ENCODE data around the gene AKT1S1. TPM values are rescaled to one million over a fixed set of nuclear protein-coding genes. Genes with fewer than 3 reads are reported as not detected.

The AKT1S1 gene
- total RNA-seq, 4 donors from 2014 or later = 23.8 to 56.8 (median 43.4) TPM

DNA sequence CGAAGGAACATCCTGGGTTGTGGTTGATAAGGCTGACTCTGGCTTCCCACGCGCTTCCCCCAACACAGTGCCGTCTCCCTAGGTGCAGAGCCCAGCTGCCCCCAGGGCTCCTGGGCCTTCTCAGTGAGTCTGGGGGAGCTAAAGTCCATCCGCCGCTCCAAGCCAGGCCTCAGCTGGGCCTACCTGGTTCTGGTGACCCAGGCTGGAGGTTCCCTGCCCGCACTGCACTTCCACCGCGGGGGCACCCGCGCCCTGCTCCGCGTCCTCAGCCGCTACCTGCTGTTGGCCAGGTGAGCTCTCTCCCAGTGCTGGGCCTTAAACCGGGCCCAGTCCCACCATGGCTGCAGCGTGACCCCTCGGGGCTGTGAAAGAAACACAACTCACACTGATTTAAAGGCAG is 4.0 kb upstream of the AKT1S1 start:
- no peak for ATAC-seq
- TF ChIP-seq POLR2A (IDR thresholded peaks at IDR 0.05) = no peak
- TF ChIP-seq, protein P1, sequence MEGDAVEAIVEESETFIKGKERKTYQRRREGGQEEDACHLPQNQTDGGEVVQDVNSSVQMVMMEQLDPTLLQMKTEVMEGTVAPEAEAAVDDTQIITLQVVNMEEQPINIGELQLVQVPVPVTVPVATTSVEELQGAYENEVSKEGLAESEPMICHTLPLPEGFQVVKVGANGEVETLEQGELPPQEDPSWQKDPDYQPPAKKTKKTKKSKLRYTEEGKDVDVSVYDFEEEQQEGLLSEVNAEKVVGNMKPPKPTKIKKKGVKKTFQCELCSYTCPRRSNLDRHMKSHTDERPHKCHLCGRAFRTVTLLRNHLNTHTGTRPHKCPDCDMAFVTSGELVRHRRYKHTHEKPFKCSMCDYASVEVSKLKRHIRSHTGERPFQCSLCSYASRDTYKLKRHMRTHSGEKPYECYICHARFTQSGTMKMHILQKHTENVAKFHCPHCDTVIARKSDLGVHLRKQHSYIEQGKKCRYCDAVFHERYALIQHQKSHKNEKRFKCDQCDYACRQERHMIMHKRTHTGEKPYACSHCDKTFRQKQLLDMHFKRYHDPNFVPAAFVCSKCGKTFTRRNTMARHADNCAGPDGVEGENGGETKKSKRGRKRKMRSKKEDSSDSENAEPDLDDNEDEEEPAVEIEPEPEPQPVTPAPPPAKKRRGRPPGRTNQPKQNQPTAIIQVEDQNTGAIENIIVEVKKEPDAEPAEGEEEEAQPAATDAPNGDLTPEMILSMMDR (IDR thresholded peaks at IDR 0.05 in 4 of 5, conservative IDR thresholded peaks at IDR 0.05 in 1 of 5) = no peak
- Histone ChIP-seq H3K36me3 (peaks cover 14 to 77% of the 10 kb centered on the region in 2 donors), H3K4me1 (peaks cover 7 to 16% of the 10 kb centered on the region in 2 donors), H3K9me3 (no peaks in the 10 kb centered on the region), H3K27ac (no peak overlapping the region), H3K27me3 (no peaks in the 10 kb centered on the region), H3K4me3 (no peak overlapping the region)
- in situ Hi-C loops (cut with MboI; ENCODE audit: low sequenced_read_pairs in 4 of 4) = no loop called here
- intact Hi-C loops (cut with DNase I; ENCODE audit: low total_unique reads) = no loop called here
- DNase-seq = no peak

DNA sequence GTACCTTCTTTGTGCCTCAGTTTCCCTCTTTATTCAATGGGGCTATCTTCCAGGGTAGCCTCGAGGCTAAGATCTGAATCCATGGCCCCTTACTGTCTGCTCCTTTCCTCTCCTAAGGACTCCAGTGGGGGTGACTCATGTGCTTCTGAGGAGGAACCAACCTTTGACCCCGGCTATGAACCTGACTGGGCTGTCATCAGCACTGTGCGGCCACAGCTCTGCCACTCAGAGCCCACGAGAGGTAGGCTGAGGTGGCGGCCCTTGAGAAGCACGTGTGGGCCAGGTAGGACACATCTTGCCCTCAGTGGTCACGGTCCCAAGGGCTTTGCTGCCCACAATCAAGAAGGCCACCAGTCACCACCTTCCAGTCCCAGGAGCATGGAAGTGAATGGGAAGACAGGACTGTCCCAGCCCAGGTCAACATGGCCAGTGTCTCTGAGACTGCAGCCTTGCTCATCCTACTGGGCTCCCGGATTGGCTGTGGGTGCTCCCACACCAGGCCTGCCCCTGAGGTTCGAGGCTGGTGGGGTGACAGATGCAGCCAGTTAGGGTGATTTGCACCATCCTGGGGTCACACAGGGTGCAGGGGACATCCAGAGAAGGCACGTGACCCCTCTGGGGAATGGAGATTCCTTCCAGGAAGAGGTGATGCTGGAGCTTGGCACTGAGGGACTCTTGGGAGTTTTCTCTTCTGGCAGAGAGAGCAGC is 3.2 kb upstream of the AKT1S1 start:
- Histone ChIP-seq H3K36me3 (peaks cover 14 to 69% of the 10 kb centered on the region in 2 donors), H3K4me3 (no peak overlapping the region), H3K4me1 (peaks cover 14 to 20% of the 10 kb centered on the region in 2 donors), H3K9me3 (no peaks in the 10 kb centered on the region), H3K27ac (no peak overlapping the region), H3K27me3 (no peaks in the 10 kb centered on the region)
- ATAC-seq = no peak
- intact Hi-C loops (cut with DNase I; ENCODE audit: low total_unique reads) = no loop called here
- TF ChIP-seq POLR2A (IDR thresholded peaks at IDR 0.05) = no peak
- TF ChIP-seq, protein P1 (IDR thresholded peaks at IDR 0.05 in 4 of 5, conservative IDR thresholded peaks at IDR 0.05 in 1 of 5) = no peak
- in situ Hi-C loops (cut with MboI; ENCODE audit: low sequenced_read_pairs in 4 of 4) = no loop called here
- DNase-seq = no peak

DNA sequence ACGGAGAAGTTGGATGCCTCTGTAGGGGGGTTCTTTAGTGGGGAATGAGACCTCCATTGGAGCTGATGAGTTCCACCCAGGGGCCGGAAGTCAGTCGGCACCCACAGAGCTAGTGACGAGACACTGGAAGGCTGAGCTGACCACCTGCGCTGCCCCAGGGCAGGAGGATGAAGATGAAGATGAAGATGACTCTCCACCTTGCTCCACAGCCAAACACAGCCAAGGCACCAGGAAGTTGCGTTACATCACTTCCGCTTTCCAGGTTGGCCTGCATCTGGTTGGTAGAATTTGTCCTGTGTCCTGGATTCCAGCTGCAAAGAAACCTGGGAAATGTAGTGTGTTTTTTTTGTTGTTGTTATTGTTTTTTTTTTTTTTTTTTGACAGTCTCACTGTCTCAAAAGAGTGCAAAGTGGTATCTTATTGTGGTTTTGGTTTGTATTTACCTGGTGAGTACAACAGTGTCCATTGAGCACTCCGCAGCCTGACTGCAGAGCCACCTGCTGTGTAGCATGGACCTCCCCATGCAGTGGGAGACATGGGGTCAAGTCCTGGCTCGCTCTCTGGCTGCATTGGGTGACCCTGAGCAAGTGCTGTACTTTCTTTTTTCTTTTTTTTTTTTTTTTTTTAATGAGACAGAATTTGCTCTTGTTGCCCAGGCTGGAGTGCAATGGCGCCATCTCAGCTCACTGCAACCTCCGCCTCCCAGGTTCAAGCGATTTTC is 2.2 kb upstream of the AKT1S1 start:
- Histone ChIP-seq H3K27me3 (no peaks in the 10 kb centered on the region), H3K9me3 (no peaks in the 10 kb centered on the region), H3K36me3 (peaks cover 14 to 64% of the 10 kb centered on the region in 2 donors), H3K27ac (peak overlapping the region in 3 of 4 donors; percentile 90 to 100 (median 99)), H3K4me1 (peaks cover 23 to 29% of the 10 kb centered on the region in 2 donors), H3K4me3 (no peak overlapping the region)
- in situ Hi-C loops (cut with MboI; ENCODE audit: low sequenced_read_pairs in 4 of 4) (loop anchor here in 2 of 4 donors (10.0 kb wide), 1 partner anchor 65 kb away; the partner anchor contains the start of genes FUZ (in 2 of the 2) and MED25 (in 2 of the 2)), intact Hi-C loops (cut with DNase I; ENCODE audit: low total_unique reads) (loop anchor here (5.0 to 10.0 kb wide), 4 partner anchors 323 to 1245 kb away; partner anchors contain the start of genes DBP, MYH14 and RPS11)
- ATAC-seq (no peak), DNase-seq (peak in 1 of 2 donors; percentile 15)
- no peak for TF ChIP-seq POLR2A (IDR thresholded peaks at IDR 0.05)
- TF ChIP-seq, protein P1 (IDR thresholded peaks at IDR 0.05 in 4 of 5, conservative IDR thresholded peaks at IDR 0.05 in 1 of 5) = no peak

DNA sequence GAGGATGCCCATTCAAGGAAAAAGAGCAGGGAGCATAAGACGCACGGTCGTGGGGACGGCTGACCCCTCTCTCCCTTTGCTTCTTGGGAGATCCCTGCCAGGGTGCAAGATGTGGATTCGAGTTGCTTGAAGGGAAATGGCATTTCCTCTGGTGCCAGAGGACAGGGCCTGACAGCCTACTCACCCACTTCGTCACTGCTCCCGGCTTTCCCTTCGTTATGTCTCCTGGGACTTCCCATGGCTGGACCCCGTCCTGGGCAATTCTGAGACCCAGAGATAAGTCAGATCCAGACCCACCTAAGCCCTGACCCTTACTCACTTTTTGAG is 1.6 kb upstream of the AKT1S1 start:
- intact Hi-C loops (cut with DNase I; ENCODE audit: low total_unique reads) = loop anchor here (5.0 to 10.0 kb wide), 4 partner anchors 324 to 1244 kb away; partner anchors contain the start of genes DBP, MYH14 and RPS11
- no peaks in the 10 kb centered on the region for H3K27me3 ChIP-seq
- H3K4me1 ChIP-seq = peaks cover 30 to 35% of the 10 kb centered on the region in 2 donors
- peak overlapping the region; percentile 90 to 100 (median 99) for H3K27ac ChIP-seq
- in situ Hi-C loops (cut with MboI; ENCODE audit: low sequenced_read_pairs in 4 of 4) = loop anchor here in 2 of 4 donors (10.0 kb wide), 1 partner anchor 64 kb away; the partner anchor contains the start of genes FUZ (in 2 of the 2) and MED25 (in 2 of the 2)
- H3K4me3 ChIP-seq = peak overlapping the region in 3 of 4 donors; percentile 92 to 95 (median 92)
- DNase-seq (no peak), ATAC-seq (no peak)
- TF ChIP-seq, protein P1 (IDR thresholded peaks at IDR 0.05 in 4 of 5, conservative IDR thresholded peaks at IDR 0.05 in 1 of 5) = no peak
- no peak for TF ChIP-seq POLR2A (IDR thresholded peaks at IDR 0.05)
- H3K36me3 ChIP-seq = peaks cover 10 to 61% of the 10 kb centered on the region in 2 donors
- H3K9me3 ChIP-seq = no peaks in the 10 kb centered on the region
